HG02943 (cell line): ENCODE measurements around the gene EML5.

ENCODE experiments used
- ATAC-seq: cut with Tn5 transposase; IDR thresholded peaks from one replicate; pipeline ENCODE4 v1.9.1; 2021; ENCODE audit warnings: mild to moderate bottlenecking, low read depth, moderate library complexity; ENCODE audit not compliant: unreplicated experiment

The EML5 gene

DNA sequence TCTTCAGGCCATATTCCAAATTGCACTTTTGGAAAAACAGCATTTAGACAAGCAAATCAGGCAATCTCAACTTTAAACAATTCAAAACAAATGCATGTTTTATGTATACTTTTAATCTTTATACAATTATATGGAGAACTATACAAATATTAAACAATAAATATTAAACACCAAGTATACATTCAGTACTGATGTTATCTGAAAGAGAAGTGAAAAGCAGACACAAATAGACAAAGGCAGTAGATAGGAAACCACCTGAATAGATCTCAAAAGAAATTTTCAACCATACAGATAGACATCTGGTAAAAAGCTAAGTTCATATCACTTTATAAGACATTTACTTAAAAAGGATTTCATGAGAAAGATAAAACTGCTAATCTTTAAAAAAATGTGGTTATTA lies 164.7 kb downstream of the EML5 start:
- no peak for ATAC-seq

GRCh38 chr14:88625671-88626070 lies 167.1 kb downstream of the EML5 start:
- ATAC-seq: no peak

DNA sequence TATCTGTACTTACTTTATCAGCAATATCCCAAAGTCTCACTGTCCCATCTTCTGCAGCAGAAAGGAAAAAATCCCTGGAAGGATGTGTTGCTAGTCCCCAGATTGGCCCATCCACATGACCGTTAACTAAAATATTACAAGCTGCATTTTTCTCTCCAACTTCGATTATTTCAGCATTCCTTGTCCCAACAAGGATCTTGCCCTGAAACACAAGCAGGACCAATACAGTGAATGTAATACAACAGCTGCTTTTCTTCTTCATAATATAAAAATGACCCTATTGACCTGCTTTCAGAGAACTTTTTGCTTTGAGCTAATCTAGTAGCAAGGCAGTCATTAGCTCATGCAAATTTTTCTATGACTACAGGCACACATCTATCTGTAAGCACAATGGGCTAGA lies 171.7 kb downstream of the EML5 start:
- ATAC-seq: no peak

GRCh38 chr14:88618476-88618875 lies 174.3 kb downstream of the EML5 start:
- ATAC-seq: no peak

GRCh38 chr14:88617479-88617878 lies 175.3 kb downstream of the EML5 start:
- ATAC-seq: no peak

GRCh38 chr14:88616697-88617096 lies 176.1 kb downstream of the EML5 start:
- ATAC-seq: no peak

GRCh38 chr14:88614218-88614907 lies 178.4 kb downstream of the EML5 start:
- ATAC-seq: no peak

DNA sequence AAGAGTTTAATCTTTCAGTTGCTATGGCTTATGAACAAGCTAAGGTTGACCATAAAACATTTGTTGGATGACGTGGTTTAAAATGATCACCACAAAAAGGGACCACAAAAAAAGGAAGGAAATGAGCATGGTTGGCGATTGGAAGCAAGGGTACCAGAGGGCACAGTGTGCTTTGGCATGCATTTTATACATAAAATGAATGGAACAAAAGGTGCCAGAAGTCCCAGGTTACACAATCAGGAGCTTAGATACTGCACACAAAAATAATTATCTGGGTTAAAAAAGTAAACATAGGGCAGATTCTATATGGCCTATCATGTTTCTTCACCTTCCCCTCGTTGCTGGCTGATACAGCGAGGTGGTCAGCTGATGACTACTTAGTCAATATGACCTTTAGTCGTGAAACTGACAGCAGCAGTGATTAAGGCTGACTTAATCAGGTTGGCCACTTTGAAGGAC lies 179.2 kb downstream of the EML5 start:
- ATAC-seq: no peak

DNA sequence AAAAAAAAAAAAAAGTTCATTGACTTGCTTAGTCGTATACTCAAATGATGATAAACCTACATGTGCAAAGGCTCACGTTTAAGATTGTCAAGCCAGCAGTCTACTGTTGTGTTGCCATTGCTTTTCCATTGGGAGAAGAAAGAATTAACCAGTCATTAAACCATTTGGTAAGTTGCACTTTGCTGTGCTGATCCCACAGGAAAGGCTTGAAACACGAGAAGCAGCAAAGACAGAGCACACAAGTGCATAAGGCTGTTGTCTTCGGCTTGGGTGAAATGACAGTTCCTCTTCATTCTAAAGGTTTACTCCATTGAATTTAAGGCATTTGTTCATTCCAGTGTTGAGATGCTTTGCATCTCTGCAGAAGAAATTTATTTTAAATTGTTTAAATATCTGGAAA lies 179.8 kb downstream of the EML5 start:
- ATAC-seq: no peak

DNA sequence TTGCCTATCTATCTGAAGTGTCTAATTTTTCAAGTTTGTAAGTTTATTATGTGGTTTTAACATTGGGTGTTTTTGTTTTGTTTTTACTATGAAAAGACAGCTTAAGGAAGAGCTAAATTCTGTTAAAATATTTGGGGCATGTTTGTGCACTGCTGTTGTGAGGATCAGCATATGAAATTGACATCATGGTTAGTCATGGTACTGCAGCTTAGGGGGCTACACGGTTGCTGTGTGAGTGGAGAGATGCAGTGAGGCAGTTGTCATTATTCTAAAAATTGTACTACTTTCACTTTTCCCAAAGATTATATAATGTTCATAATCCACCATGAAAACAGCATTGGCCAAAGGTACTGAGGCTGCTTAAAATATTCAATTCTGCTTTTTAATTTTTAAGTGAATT lies 180.9 kb downstream of the EML5 start:
- no peak for ATAC-seq

GRCh38 chr14:88607829-88608228 lies 184.9 kb downstream of the EML5 start:
- ATAC-seq: no peak

DNA sequence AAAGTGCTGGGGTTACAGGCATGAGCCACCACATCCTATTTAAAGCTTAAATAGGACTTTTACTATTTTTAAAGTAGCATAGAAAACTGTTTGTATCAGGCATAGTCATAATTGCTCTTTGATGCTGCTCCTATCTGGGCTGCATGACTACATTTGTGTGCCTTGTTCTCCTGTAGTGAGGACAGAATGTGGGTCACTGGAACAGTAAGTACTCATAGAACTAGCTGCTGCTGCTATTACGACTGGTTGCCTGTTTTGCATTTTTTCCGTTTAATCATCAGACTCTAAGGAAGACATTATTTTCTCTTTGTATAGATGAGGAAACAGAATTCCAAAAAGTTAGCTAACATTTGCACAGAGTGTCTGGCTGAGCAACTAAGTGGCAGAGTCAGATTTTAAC lies 187.2 kb downstream of the EML5 start:
- no peak for ATAC-seq

DNA sequence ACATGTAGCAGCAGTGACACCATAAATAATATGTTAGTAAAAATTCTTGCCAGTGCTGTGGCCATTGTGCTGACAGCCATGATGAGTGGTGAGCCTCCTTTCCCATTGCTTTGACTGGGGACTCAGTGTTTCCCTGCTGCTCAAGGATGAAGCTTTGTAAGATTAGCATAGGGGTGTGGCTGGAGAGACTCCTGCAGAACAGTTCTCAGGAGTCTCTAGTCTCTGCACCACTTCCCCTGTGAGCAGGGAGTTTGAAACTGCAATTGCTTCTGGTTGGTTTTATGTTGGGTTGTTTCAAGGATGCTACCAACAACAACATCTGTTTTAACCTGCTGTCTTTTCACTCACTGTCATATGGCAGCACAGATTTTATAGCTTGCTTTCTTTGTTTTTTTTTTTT lies 188.5 kb downstream of the EML5 start:
- ATAC-seq: no peak

DNA sequence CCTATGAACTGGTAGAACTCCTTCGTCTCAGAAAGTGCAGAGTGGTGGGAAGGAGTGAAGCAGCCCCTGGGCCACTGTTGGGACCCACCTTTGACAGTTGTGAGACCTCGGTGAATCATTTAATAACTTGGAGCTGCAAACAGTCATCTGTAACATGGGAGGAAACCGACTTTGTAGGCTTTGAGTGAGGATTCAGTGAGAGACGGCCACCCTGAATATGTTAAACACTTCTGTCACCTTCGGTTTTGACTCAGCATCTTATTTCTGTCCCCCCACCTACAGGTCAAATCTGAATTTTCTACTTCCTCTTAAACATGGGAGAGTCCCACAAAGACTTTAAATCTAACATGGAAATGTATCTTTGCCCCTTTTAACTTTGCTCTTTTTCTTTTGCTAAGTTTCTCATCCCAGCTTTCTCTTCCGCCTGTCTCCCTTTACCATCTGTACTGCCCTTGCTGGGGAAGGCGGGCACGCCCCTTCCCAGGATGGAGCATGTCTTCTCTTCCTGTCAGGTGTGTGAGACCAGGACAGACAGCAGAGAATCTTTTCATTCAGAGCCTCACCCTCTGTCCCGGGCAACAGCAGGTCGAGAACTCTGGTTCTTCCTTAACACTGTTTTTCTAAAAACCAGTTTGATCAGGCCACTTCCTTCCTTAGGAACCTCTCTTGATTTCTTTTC lies 192.9 kb downstream of the EML5 start:
- peak; percentile 87 for ATAC-seq

DNA sequence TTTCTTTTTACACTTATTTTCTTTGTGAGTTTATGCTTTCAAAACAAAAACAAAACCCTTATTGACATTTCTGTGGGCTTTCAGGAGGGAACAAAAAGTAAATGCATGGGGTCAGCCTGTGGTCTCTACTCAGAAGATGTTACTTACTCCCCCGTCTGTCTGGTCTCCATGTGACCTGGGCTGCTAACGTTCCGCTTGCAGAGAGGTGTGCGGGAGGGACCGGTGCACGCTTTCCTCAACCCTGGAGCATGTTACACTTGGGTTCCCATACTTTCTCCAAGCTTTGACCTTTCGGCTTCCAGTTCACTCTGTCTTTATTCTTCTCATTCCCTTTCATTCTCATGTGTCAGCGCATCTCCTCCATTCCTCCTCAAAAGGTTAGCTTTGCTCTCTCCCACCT lies 193.4 kb downstream of the EML5 start:
- ATAC-seq: peak; percentile 34

- no peak for ATAC-seq
These were observed 194.6 kb downstream of the EML5 start for GRCh38 chr14:88598097-88598675.

DNA sequence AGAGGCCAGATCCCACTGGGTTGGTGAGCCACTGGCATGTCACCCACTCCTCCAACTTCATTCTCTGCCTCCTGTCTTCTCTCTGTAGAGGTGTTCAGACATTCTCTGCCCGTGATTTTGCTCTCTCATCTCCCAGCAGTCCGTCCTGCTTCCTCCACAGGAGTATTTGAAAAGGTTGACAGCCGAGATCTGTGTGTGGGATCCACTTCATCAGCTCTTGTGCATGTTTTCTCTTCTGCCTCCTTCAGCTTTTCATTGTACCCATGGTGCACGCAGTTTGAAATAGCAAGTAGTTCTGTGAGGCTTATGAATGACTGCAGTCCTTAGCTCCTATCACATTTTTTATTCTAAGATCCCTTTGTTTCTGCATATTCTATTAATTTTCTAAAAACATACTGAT lies 195.2 kb downstream of the EML5 start:
- no peak for ATAC-seq

DNA sequence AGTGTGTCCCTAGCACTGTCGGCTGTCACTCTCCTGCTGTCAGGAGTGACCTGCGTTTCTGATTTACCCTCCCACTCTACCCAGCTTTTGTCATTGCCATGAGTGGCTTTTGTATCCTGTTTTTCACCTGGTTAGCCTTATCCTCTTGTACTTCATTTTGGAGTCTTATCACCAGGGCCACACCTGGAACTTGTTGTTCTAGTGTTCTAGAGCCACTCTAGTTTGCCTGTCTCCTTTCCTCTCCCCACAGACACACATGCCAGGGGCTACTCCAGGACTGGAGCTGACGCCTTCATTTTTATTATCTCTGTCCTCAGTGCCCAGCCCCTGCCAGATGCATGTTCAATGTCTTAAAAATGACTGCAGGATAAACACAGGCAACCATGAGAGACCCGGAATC lies 195.7 kb downstream of the EML5 start:
- no peak for ATAC-seq

- ATAC-seq: no peak
These were observed 200.7 kb downstream of the EML5 start for GRCh38 chr14:88592031-88592430.

DNA sequence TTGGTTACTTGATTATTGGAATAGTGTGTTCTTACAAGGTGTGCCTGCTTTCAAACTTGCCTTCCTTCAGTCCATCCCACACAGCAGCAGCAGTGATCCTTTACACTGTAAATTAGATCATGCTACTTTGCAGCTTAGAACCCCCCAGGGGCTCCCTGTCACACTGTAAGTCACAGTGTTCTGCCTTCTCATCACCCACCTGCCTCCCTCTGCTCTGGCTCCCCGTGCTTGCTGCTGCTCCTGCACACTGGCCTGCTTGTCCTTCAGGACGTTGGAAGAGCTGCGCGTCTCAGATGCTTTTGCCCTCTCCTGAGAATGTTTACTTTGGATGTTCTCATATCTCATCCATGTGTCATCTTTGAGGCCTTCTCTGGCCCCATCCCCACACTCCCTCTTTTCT lies 202.6 kb downstream of the EML5 start:
- no peak for ATAC-seq

DNA sequence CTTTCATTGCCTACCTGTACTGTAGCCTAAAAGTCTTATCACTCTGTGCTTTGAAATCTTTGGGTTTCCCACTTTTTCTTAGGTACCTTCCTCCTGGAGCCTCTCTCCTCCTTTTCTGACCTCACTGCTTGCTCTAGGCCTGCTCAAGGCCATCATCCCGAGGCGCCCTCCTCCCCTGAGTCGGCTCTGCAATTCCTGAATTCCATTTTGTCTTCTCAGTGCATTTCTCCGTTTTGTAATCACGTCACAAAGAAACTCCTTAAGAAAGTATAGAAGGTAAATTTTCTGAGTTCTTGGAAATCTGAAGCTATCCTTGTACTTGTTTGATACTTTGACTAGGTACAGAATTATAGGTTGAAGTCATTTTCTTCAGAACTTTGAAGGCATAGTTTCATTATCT lies 204.7 kb downstream of the EML5 start:
- ATAC-seq: no peak

- ATAC-seq: no peak
These were observed 208.3 kb downstream of the EML5 start for GRCh38 chr14:88584451-88584850.
